GM18867 (cell line): ENCODE measurements around the gene LY86.

Experiments used
- ATAC-seq: cut with Tn5 transposase; IDR thresholded peaks from one replicate; pipeline ENCODE4 v1.9.1; 2021; ENCODE audit warnings: mild to moderate bottlenecking, moderate library complexity; ENCODE audit not compliant: unreplicated experiment

Gene LY86

DNA sequence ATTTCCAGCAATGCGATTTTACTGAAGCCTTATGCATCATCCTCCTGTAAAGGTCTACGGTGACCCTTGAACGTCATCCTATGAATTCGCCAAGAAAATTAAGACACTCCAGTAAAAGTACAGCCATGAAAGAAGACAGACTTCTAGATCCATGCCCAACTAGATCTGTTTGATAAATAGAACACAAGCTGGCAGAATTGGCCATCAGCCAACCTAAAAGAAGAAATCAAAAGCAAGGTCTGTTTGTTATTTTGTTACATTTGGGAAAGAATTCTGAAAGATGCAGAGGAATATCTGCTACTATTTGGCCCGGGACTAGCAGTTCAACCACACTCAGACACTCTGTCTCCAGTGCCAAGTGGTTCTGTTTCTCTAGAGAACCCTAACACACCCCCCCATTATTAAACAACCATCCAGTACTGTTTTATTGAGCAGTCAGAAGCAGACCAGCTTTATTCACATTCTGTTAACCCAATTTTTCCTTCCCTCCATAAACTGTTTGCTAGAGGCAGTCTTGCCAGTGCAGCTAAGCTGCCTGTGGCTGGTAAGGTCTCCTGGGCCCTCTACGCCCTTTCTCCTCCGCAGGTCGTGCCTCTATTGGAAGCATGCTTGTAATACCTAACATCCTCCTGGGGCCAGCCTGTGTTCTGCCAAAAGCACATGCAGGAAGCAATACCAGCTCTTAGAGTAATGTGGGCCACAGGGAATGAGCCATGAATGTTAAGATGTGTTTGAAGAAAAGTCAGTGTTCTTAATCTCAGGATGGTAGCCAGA lies 30.7 kb downstream of the LY86 start:
- no peak for ATAC-seq

DNA sequence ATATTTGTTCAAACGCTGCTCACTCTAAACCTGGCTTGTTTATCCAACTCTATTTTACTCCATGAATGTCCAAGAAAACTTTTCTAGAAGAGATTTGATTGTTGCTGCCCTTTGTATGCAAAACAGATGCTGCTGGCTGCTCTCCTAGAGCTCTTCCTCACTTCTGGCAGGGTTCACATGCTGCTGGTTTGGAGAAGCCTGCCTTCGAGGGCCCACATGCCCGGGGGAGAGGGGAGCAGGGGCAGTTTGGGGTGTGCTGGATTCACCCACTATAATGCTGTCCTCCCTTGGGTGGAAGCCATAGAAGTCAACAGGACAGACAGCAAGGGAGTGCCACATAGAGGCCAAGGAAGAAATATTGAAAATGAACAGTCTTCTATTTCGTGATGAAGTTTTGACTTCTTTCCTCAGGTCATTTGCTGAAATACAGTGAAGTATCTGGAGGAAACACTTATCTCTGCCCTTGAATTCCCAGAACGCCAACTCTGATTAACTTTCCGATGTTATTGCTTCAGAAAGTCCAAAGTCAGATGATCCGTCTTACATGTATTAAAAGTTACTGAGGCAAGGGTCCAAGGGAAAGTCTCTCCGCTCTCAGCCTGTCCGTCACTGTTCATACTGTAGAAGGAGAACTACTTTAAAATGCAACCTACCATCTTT lies 32.4 kb downstream of the LY86 start:
- no peak for ATAC-seq

DNA sequence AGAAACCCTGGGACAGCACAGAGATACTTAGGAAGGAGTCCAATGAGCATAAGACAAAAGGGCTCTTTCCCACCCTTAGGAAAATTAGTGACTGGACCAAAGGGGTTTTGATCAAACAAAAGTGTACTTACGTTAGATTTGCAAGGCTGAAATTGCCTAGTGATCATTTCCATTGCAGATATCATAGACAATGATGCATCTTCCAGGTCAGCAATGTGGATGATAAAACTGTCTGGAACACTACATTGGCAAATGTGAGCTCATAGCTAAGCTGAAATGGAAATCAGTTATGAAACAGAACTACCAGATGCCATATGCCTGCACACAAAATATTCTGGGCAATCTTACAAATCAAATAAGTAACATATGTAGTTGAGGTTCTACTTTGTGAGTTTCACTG lies 34.0 kb downstream of the LY86 start:
- ATAC-seq: no peak

DNA sequence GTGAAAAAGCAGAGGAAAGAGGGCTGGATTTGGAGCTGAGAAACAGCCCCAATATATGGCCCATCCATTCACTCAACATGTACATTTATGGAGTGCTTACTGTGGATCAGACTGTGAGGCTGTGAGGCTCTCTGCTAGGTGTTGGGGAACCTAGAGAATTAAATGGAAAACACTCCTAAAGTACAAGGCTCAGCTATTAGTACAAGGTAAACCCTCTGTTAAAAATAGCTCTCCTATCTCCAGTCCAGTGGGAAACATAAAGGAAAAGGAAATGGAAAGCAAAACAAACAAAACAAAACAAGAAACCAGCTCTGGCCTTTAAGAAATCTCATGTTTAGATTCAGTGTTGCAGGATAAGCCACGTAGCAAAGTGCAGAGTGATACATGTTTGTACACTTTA lies 35.0 kb downstream of the LY86 start:
- ATAC-seq: no peak

DNA sequence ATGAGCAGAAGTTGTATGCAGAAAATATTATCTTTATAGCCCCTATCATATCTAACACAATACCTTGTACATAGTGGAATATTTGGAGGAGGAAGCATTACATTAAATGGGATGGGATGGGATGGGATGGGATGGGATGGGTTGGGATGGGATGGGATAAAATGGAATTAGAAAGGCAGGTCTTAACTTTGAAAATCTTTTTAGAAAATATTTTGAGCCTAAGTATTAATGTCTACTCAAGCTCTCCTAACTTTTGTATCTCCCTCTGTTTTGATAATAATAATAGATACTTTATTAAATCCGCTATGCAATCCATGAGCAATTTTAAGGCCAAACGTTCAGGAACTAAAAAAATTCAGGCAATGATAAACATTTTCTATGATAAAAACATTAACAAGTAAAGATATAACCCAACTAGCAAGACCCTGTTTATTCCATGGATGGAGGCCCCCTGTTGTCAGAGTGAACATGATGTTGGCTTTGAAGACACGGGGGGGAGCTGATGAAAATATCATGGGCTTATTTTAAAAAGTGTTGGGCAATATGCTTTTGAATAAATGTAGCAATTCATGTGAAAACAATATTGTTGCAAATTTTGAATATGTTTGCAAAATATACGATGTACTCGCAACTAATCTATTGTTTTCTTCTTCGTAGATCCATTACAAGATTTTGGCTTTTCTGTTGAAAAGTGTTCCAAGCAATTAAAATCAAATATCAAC lies 35.9 kb downstream of the LY86 start:
- ATAC-seq: no peak

DNA sequence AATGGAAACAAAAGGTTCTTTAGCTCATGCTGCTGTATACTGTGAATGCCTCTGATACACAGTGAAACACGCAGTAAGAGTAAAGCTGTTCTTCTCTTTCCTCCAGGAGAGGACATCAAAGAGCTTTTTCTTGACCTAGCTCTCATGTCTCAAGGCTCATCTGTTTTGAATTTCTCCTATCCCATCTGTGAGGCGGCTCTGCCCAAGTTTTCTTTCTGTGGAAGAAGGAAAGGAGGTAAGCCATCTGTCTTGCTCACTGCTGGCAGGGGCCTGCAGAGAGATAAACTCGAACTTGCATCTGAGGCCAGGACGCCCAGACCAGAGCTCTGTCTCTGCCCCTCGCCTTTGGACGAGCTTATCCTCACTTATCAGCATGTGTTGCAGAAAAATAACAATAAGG lies 37.7 kb downstream of the LY86 start:
- no peak for ATAC-seq

DNA sequence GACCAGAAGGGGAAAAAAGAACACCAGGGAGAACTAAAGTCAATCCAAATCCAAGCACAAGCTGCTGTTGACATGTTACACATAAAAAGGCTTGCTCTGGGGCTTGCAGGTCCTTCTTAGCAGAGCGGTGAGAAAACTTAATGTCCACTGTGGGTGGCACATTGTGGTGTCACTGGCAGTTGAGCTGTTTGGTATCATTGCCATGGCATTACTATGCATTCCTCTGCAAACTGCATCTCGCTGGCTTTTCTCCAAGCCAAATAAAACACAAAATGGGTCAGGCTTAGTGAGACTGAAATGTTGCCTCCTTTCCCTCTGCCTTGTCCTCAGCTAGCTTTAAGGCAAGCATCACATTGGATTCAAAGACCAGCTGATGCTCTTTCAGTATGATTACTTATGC lies 40.9 kb downstream of the LY86 start:
- ATAC-seq: no peak

DNA sequence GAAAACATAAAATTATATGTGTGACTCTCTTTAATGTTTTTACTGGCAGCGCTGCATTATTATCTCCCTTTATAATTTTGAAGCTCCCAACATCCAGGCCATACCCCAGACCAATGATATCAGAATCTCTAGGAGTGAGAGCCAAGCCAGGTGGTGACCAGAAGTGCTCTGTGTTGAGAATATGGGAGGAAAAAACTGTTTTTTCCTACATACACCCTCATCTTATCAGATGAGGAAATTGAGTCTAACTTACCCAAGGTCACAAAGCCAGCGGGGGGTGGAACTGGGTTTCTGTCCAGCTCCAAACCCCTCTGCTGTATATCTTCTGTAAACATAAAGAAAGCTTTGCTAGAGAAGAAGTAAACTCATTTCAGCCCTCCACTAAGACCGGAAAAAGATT lies 42.5 kb downstream of the LY86 start:
- no peak for ATAC-seq

DNA sequence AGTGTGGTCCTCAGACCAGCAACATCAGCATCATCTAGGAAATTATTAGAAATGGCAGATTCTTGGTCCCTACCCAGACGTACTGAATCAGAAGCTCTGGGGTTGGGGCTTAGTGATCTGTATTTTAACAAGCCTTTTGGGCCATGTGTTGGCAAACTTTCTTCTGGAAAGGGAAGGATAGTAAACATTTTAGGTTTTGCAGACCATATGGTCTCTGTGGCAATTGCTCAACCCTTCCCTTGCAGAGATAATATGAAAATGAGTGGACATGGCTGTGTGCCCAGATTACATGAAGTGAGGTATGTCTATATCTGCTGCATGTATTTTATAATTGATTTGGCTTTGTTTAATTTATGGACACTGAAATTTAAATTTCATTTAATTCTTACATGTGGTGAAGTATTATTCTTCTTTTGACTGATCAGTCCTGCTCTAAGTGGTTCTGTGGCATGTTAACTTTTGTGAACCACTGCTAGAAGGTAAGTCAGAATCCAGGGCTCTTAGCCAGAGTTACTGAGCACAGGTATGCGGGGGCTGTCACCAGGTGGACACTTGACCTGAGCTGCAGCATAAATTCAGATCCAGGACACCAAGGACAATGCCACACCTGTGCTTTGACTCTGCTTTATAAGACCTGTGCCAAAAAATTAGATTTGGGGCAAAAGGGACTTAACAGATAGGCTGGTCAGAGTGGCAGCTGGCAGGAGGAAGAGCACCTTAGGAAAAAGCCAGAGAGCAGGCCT lies 43.2 kb downstream of the LY86 start:
- ATAC-seq: no peak

DNA sequence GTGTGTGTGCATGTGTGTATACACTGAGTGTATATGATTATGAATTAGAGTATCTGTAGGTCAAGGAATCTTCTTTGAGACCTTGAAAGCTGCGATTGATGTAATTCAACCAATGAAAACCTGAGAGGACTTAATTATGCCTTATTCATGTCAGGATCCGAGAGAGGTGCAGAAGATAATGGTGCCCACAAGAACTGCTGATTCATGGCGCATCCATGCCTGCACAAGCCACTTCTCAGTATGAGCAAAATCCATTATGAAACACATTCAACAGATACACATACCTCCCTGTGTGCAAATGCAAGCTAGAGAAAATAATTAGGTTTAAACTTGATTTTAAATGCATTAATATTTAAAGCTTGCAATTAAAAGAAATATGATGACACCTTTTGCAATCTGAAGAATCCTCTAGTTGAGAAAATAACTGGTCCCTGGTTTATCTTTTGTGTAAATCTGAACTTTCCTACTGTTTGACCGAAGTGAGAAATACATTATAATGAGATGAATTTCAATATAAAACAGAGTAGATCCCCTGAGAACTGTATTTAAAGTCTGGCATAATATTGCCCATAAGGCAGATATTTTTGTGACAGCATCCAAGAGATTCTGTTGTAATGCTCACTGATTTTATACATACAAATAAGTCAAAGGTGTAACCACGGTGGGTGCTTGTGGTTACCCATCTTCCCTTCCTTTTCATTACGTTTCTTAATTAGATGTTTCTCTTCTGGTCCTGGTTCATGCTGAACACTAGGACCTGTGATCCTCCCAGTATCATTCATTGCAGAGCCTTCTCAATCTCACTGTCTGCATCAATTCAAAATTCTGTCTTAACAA lies 45.6 kb downstream of the LY86 start:
- no peak for ATAC-seq

DNA sequence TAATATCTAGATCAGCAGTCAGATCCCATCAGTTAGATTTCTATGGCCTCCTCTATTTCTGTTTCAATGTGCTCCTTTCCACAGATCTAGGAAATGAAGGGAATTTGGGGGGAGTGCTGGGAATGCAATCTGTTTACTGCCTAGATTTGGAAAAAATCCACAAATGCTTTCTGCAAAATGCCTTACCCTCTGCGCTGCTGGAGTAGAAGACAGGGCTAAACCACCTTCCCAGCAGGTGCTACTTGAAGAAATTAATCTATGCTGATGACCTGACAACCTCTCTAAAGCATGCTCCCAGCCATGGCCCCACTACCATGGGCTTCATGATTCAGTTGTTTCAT lies 46.2 kb downstream of the LY86 start:
- no peak for ATAC-seq

DNA sequence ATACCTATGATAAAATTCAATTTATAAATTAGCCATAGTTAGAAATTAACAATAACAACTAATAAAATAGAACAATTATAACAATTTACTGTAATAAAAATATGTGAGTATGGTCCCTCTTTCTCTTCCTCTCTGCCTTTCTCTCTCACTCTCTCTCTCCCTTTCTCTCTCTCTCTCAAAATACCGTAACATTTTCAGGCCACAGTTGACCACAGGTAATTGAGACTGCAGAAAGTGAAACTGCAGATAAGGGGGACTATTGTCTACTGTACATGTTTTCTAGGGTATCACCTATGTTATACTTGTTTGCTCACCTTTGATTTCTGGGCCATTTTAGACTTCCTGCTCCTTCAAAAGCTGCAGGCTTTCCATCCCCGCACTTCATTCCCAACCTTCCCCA lies 46.8 kb downstream of the LY86 start:
- ATAC-seq: peak; percentile 70

DNA sequence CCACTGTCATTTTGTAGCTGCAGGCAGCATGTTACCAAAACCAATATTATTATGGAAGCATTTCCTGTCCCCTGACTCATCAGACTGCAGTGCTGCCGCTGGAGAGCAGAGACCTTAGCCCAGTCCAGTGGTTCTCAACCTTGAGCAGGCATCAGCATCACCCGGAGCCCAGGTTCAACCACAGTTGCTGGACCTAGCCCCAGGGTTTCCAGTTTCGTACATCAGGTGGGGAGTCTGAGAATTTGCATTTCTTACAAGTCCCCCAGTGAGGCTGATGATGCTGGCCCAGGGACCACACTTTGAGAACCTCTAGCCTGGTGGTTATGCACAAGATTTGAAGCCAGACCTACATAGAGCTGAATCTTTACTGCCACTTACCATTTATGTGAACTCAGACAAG lies 47.3 kb downstream of the LY86 start:
- ATAC-seq: peak; percentile 70

DNA sequence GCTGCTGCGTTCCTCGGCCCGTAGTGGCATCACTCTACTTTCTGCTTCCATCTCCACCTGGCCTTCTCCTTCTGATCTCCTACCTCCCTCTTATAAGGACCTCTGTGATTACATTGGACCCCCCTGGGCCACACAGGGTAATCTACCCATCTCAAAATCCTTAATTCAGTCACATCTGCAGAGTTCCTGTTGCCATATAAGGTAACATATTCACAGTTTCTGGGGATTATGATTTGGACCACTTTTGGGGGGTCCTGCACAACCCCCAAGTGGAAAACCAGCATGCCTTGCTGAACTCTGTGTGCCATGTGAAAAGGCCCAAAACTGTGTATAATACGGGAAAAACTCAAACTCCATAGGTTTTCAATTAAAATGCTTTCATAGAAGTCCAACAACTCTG lies 51.1 kb downstream of the LY86 start:
- no peak for ATAC-seq

DNA sequence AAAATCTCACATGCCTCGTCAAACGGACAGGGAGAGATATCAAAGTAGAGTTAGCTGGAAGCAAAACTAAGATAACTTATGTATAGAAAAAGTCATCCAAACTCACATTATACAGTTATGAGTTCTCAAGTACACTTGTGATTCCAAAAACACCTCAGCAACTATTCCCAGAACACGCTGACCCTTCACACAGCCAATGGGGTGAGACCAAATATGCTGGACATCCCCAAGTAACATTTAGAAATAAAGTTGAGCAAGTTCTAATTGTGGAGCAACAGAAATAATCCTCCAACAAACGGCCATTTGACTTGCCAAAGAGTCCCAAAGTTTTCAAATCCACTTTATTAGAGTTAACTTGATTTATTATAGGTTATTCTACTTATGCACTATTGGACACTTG lies 52.4 kb downstream of the LY86 start:
- no peak for ATAC-seq

DNA sequence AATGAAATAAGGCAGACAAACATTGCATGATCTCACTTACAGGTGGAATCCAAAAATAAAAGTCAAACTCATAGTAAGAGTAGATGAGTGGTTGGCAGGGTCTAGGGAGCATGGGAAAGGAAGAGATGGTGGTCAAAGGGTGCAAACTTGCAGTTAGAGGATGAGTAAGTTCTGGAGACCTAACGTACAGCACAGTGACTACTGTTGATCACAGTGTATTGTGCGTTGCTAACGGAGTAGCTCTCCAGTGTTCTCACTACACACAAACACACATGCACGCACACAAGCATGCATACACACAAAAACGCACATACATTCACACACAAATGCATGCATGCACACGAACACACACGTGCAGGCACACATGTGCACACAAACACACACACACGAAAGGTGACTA lies 54.9 kb downstream of the LY86 start:
- peak; percentile 79 for ATAC-seq

DNA sequence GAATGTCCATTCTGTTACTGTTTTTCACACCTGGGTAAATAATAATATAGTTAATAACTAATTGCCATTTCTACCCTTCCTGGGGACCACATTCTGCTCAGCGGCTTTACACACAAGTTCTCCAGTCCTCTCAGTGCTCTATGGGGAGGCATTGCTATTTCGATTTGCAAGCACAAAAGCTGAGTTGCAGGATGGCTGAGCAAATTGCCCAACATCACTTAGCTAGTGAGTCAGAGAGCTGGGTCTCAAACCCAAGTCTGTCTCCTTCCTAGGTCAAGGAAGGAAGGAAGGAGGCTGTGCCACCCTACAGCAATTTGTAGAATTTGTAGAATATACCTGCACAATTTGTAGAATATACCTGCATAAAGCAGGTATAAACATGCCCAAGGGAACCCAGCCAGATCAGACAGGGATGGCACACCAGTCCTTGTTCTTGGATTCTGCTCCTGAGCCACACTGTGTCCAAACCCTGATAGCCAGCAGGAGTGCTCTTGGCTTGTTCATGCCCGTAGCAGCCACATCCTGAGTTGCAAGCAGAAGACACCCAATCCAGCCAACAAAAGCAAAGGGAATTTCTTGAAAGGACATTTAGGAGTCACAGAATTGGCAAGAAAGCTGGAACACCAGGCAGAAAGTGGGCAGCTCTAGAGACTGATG lies 56.9 kb downstream of the LY86 start:
- ATAC-seq: no peak

DNA sequence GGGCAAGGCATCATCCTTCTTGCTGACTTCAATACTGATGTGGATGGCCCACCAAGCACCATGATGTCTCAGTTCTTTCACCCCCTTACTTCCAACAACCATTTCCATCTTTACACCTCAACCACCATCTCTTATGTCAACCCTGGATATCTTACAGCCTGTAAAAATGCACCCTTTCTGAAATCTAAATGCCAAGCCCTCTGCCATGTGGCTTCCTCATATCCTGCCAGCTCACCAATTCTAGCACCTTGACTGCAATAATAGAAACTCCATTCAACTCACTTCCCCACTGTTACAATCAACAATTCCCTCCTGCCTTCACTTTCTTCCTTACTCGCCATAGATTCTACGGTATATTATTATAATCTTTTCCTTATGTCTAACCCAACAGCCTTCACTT lies 57.9 kb downstream of the LY86 start:
- ATAC-seq: no peak

DNA sequence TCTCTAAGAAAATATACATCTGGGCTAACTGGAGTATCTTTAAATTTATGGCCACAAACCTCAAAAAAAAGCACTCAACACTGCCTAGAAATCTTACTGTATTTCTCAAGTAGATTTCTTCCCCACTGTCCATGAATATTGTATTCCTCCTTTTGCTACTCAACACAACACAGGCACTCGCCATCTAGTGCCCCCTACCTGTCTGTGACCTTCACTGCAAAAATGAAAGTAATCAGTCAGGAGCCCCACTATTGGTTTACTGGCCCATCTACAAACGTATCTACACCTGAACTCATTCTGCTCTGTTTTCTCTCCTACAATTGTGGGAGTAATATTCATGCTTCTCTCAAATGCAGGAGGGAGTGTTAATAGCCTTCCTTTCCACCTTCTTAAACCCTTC lies 58.3 kb downstream of the LY86 start:
- ATAC-seq: no peak

DNA sequence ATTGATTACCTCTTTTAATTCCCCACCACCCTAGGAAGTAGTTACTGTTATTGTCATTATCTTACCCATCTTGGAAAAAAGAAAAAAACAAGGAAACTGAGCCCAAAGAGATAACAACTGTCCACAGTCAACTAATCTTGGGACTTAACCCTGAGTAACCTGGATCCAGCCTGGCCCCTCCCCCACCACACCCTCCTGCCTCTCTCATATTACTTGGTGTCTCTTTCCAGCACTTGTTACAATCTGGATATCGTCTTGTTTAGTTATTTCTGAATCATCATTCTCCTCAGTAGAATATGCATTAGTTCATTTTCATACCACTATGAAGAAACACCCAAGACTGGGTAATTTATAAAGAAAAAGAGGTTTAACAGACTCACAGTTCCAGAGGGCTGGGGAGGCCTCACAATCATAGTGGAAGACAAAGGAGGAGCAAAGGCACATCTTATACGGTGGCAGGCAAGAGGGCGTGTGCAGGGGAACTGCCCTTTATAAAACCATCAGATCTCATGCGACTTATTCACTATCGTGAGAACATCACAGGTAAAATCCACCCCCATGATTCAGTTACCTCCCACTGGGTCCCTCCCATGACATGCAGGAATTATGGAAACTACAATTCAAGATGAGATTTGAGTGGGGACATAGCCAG lies 60.3 kb downstream of the LY86 start:
- ATAC-seq: no peak
